Ishikawa (cell line): ENCODE results near the gene C10orf105.

Experiments used
- CEBPB ChIP-seq: IDR thresholded peaks from 2 replicates; pipeline ENCODE4 v1.6.1; 2012
- CREB1 ChIP-seq: IDR thresholded peaks from 2 replicates; pipeline ENCODE4 v1.6.1; 2012; ENCODE audit warnings: low read depth
- EGR1 ChIP-seq: IDR thresholded peaks from 2 replicates; pipeline ENCODE4 v1.6.1; 2012
- EP300 ChIP-seq: IDR thresholded peaks from 2 replicates; pipeline ENCODE4 v1.6.1; 2012; ENCODE audit warnings: borderline replicate concordance
- FOXM1 ChIP-seq: IDR thresholded peaks from 2 replicates; pipeline ENCODE4 v1.6.1; 2012; ENCODE audit warnings: low read depth, borderline replicate concordance
- NFIC ChIP-seq: IDR thresholded peaks from 2 replicates; pipeline ENCODE4 v1.6.1; 2012
- RAD21 ChIP-seq: IDR thresholded peaks from 2 replicates; pipeline ENCODE4 v1.6.1; 2012; ENCODE audit warnings: low read depth
- TAF1 ChIP-seq: IDR thresholded peaks from 2 replicates; pipeline ENCODE4 v1.6.1; 2012; ENCODE audit warnings: low read depth, mild to moderate bottlenecking
- TCF12 ChIP-seq: IDR thresholded peaks from 2 replicates; pipeline ENCODE4 v1.6.1; 2012; ENCODE audit warnings: low read depth
- TEAD4 ChIP-seq: IDR thresholded peaks from 2 replicates; pipeline ENCODE4 v1.6.1; 2012
- YY1 ChIP-seq: IDR thresholded peaks from 2 replicates; pipeline ENCODE4 v1.6.1; 2012; ENCODE audit warnings: low read depth
- ZBTB7A ChIP-seq: IDR thresholded peaks from 2 replicates; pipeline ENCODE4 v1.6.1; 2012; ENCODE audit warnings: low read depth
- TF ChIP-seq, protein P1 (sequence below): IDR thresholded peaks from 2 replicates; pipeline ENCODE4 v1.6.1; 2012
- TF ChIP-seq, protein P2 (sequence below): IDR thresholded peaks from 2 replicates; pipeline ENCODE4 v1.6.1; 2012; ENCODE audit warnings: low read depth, mild to moderate bottlenecking
- TF ChIP-seq, protein P3 (sequence below): IDR thresholded peaks from 2 replicates; pipeline ENCODE4 v1.6.1; 2012

Gene C10orf105

DNA sequence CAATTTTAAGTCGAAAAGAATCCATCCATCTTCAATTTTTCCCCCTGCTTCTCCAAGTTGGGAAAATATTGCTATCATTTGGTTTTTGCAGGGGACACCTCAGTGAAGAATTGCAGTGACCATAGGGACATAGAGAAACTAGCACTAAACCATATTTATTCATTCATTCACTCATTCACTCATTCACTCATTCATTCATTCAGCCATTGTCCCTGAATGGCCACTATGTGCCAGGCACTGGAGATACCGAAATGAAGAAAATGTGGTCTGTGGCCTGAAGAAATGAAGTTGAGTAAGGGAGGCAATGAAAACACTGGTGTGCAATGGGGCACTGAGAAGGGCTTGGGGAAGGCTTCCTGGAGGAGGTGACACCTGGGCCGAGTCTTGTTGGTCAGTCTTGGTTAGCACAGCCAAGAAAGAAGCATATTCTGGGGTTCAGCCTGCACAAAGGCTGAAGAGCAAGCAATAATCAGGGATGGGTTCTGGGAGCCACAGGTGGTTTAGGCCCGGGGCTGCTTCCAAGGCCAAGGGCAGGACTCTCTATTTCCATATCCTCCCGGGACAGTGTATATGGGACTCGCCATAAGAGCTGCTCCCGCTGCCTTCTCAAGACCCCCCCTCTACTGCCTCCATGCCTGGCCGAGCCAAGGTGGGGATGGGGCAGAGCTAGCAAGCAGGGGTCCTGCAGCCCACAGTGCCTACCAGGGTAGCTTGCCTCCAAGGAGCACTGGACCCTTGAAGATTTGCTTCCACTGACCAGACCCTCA is 25.5 kb upstream of the C10orf105 start:
- TF ChIP-seq TAF1 (no peak), NFIC (no peak), TCF12 (no peak), EP300 (no peak)
- TF ChIP-seq, protein P1, sequence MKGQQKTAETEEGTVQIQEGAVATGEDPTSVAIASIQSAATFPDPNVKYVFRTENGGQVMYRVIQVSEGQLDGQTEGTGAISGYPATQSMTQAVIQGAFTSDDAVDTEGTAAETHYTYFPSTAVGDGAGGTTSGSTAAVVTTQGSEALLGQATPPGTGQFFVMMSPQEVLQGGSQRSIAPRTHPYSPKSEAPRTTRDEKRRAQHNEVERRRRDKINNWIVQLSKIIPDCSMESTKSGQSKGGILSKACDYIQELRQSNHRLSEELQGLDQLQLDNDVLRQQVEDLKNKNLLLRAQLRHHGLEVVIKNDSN: no peak
- TF ChIP-seq, protein P2, sequence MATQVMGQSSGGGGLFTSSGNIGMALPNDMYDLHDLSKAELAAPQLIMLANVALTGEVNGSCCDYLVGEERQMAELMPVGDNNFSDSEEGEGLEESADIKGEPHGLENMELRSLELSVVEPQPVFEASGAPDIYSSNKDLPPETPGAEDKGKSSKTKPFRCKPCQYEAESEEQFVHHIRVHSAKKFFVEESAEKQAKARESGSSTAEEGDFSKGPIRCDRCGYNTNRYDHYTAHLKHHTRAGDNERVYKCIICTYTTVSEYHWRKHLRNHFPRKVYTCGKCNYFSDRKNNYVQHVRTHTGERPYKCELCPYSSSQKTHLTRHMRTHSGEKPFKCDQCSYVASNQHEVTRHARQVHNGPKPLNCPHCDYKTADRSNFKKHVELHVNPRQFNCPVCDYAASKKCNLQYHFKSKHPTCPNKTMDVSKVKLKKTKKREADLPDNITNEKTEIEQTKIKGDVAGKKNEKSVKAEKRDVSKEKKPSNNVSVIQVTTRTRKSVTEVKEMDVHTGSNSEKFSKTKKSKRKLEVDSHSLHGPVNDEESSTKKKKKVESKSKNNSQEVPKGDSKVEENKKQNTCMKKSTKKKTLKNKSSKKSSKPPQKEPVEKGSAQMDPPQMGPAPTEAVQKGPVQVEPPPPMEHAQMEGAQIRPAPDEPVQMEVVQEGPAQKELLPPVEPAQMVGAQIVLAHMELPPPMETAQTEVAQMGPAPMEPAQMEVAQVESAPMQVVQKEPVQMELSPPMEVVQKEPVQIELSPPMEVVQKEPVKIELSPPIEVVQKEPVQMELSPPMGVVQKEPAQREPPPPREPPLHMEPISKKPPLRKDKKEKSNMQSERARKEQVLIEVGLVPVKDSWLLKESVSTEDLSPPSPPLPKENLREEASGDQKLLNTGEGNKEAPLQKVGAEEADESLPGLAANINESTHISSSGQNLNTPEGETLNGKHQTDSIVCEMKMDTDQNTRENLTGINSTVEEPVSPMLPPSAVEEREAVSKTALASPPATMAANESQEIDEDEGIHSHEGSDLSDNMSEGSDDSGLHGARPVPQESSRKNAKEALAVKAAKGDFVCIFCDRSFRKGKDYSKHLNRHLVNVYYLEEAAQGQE: no peak

DNA sequence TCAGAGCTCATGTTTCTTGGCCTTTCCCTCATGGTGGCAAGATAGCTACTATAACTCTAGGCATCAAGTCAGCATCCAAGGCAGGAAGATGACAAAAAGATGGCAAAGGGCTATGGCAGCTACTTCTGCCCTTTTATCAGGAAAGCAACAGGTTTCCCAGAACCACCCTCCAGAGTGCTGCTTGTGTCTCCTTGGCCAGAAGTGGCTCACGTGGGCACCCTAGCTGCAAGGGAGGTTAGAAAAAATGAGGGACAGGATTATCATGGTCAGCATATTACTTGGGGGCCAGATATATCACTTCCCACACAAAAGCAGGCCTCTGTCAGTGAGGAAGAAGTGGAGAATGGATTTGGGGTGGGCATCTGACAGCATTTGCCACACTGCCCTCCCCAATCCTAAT is 24.3 kb upstream of the C10orf105 start:
- TF ChIP-seq, protein P1: no peak
- no peak for TF ChIP-seq NFIC
- TF ChIP-seq FOXM1: no peak
- TF ChIP-seq CREB1: no peak
- no peak for TF ChIP-seq TAF1
- no peak for TF ChIP-seq CEBPB
- TF ChIP-seq TCF12: no peak
- no peak for TF ChIP-seq ZBTB7A
- TF ChIP-seq EP300: no peak
- TF ChIP-seq, protein P3, sequence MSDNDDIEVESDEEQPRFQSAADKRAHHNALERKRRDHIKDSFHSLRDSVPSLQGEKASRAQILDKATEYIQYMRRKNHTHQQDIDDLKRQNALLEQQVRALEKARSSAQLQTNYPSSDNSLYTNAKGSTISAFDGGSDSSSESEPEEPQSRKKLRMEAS: no peak
- TF ChIP-seq, protein P2: no peak
- TF ChIP-seq EGR1: no peak
- TF ChIP-seq RAD21: no peak
- no peak for TF ChIP-seq YY1

DNA sequence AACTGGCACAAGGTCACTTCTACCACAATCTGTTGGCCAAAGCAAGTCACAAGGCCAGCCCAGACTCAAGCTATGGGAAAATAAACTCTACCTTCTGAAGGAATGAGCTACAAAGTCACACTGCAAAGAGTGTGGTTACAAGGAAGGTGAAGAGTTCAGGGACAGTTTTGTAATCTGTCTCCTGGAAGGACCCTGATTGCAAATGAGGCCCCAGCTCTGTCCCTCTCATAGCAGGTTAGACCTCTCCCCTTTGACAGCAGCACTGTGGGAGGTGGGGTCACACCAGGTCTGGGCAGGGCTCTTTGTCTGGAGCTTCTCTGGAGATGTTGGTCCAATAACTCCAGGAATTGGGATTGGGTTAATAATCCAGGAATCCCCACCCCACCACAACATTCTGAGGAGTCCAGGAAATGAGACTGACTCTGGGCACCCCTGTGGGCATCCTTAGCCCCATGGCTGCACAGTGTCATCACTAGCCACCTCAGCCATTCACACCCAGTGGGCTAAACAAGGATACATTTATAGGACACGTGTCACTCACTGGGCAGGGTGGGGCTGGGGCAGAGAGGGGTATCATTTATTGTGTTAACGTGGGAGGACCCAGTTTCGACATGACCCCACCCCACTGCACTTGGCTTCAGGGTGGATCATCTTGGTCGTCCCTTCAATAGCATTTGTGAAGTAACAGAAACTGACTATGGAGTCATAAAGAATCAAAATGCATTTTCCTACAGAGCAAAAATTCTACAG is 23.7 kb upstream of the C10orf105 start:
- no peak for TF ChIP-seq ZBTB7A

DNA sequence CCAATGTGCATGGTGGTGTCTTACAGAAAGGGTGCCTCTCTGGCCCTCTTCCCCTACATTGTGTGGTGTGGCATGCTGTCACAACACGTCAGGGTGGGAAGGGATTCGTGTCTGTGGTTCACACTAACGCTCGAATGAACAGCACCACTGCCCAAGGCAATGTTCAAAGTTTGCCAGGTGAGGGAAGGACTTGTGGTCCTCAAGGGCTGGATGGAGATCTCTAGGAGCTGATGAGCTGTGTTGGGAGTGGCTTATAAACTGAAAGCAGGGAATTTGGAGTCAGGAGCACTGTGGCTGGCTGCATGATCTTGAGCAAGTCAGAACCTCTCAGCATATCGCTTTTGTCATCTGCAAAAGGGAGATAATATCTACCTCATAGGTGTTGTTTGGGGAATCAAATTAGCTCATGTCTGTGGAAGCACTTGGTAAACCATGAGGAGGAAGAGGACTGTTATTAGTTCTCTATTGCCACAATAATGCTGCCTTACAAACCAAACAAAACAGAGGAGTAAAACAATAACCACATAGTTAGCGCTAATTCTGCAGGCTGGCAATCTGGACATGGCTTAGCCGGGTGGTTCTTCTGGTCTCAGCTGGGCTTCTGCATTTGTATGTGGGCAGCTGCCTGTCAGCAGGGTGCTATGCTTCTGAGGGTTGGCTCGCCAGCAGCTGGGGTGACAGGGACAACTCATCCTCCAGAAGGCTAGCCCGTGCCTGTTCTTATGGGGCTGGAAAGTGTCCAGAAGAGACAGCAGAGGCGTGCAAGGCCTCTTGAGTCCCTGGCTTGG is 22.9 kb upstream of the C10orf105 start:
- TF ChIP-seq CREB1 (no peak), ZBTB7A (no peak), TEAD4 (no peak), NFIC (no peak)
- TF ChIP-seq, protein P3: no peak

DNA sequence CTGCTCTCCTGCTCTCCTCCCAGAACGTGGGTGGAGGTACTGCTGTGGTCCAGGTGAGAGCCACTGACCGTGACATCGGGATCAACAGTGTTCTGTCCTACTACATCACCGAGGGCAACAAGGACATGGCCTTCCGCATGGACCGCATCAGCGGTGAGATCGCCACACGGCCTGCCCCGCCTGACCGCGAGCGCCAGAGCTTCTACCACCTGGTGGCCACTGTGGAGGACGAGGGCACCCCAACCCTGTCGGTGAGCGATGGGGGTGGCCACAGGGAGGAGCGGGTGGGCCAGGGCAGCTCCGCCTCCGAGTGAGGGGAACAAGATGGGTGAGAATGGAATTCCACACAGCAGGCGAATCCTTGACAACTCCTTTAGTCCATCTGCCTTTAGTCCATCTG is 22.1 kb upstream of the C10orf105 start:
- TF ChIP-seq, protein P2: no peak
- TF ChIP-seq ZBTB7A: no peak
- TF ChIP-seq EGR1: no peak
- TF ChIP-seq TAF1: no peak
- TF ChIP-seq FOXM1: no peak
- TF ChIP-seq RAD21: no peak
- no peak for TF ChIP-seq CREB1
- no peak for TF ChIP-seq EP300
- TF ChIP-seq NFIC: no peak
- no peak for TF ChIP-seq YY1
- no peak for TF ChIP-seq CEBPB
- no peak for TF ChIP-seq TCF12
- TF ChIP-seq, protein P1: no peak
- TF ChIP-seq TEAD4: no peak
- TF ChIP-seq, protein P3: no peak
